ENCODE results near the gene ZNF530.

The ZNF530 gene

DNA sequence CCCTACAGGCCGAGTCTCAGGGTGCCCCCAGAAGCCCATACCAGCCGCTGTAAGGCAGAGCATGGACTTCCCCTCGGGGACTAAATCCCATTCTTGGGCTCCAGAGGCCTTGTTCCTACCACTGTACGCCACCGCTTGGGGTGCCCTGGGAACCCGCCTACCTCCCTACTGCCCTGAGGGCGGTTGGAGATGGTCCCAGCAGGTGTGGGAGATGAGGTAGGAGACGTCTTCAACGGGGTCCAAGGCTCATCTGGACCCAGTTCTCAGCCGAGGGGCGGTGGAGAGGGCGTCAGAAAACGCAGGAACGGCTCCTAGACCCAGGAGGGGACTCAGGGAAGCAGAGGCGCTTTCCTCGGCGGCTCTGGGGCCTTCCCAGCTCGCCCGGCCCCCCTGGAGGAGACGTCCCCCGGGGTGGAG lies 16.6 kb upstream of the ZNF530 start:
- no peak overlapping the region for H3K4me3 ChIP-seq (ENCODE audit: low read depth, low read length)
- TF ChIP-seq, protein P1, sequence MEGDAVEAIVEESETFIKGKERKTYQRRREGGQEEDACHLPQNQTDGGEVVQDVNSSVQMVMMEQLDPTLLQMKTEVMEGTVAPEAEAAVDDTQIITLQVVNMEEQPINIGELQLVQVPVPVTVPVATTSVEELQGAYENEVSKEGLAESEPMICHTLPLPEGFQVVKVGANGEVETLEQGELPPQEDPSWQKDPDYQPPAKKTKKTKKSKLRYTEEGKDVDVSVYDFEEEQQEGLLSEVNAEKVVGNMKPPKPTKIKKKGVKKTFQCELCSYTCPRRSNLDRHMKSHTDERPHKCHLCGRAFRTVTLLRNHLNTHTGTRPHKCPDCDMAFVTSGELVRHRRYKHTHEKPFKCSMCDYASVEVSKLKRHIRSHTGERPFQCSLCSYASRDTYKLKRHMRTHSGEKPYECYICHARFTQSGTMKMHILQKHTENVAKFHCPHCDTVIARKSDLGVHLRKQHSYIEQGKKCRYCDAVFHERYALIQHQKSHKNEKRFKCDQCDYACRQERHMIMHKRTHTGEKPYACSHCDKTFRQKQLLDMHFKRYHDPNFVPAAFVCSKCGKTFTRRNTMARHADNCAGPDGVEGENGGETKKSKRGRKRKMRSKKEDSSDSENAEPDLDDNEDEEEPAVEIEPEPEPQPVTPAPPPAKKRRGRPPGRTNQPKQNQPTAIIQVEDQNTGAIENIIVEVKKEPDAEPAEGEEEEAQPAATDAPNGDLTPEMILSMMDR (IDR thresholded peaks at IDR 0.05; ENCODE audit: borderline replicate concordance, insufficient read depth, low read depth, low read length), result no peak

DNA sequence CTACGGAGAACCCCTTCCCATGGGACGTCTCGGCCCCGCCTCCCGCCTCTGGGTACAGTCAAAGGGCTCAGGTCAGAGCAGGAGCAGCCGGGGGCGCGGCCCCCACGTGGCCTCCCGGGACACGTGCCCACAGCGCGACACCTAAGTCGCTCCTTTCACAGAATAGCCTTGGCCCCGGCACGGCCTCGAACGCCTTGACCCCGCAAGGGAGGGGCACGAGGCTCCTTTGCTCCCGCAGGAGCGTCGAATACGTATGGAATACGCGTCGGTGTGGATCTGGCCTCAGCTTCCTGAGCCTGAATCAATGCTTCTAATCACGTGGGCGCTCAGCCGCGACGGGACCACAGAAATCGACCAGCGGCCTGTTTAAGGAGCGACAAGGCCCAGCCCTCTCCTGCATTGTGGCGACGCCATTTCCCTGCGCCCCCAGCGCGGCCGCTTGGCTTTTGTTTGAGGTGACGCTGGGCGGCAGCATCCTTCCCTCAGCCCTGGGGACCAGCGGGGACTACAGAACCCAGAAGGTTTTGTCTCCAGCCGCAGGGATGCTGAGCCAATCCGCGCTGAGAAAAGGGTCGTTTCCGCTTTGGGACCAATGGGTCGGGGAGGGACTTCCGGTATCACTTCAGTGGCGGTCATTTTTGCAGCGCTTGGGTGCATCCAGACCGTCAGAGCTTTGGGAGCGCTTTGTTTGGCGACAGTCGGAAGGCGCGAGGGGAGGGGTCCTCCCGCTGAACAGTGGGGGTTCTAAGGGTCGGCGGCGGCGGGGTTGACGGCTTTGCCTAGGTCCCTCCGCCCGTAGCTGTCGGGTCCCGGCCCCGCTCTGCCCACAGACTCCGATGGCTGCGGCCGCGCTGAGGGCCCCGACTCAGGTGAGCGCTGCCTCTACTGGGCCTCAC lies 15.9 kb upstream of the ZNF530 start, which contains the start of gene ZIK1:
TSS of gene ZIK1 (plus strand) at position 625 of the 896 bp plus-strand sequence. CDS start at position 837, 212 bp downstream.
- peak within 1 kb of the TSS; percentile 87 for H3K4me3 ChIP-seq (ENCODE audit: low read depth, low read length)
- TF ChIP-seq, protein P1 (IDR thresholded peaks at IDR 0.05; ENCODE audit: borderline replicate concordance, insufficient read depth, low read depth, low read length), result 0 out of 2 replicates have a peak, but pooled peaks have one; percentile 14

DNA sequence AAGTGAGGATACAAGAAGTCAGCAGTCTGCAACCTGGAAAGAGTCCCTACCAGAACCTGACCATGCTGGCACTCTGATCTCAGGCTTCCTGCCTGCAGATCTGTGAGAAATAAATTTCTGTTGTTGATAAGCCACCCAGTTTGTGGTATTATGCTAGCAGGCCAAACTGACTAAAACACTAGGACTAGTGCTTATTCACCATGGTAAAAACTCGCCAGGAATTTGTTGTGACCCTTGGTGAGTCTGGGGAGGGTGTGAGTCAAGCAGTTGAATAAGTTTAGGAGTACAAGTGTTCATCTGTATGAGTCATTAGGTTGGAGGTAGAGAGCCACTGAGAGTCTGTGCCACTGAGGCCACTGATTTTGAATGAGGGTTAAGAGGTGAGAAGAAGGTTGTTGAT lies 12.2 kb upstream of the ZNF530 start:
- TF ChIP-seq, protein P1 (IDR thresholded peaks at IDR 0.05; ENCODE audit: borderline replicate concordance, insufficient read depth, low read depth, low read length), result no peak
- no peak overlapping the region for H3K4me3 ChIP-seq (ENCODE audit: low read depth, low read length)

DNA sequence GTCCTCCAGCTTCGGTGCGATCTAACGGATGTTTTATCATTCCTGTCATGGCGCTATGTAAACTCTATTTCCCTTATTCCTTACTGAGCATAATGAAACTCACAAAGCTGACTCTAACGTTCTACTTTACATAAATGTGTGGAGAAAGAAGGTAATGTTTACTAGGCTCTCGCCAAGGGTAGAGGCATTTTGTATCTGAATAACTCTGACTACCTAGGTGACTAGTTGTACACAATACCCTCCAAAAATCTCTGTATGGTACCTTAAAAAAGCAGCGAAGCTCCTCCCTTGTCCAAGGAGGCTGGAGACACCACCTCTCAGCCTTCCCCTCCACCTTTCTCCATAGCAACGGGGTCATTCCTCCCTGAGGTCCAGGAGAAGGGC lies 316 bp upstream of the ZNF530 start:
- TF ChIP-seq, protein P1 (IDR thresholded peaks at IDR 0.05; ENCODE audit: borderline replicate concordance, insufficient read depth, low read depth, low read length), result no peak
- H3K4me3 ChIP-seq (ENCODE audit: low read depth, low read length), result peak overlapping the region; percentile 95

DNA sequence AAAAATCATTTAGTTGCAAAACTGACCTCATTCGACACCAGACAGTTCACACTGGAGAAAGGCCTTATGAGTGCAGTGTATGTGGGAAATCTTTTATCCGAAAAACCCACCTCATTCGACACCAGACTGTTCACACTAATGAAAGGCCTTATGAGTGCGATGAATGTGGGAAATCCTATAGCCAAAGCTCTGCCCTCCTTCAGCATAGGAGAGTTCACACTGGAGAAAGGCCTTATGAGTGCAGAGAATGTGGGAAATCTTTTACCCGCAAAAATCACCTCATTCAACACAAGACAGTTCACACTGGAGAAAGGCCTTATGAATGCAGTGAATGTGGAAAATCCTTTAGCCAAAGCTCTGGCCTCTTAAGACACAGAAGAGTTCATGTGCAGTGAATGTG lies 7.2 kb downstream of the ZNF530 start:
- no peak overlapping the region for H3K4me3 ChIP-seq (ENCODE audit: low read depth, low read length)
- TF ChIP-seq, protein P1 (IDR thresholded peaks at IDR 0.05; ENCODE audit: borderline replicate concordance, insufficient read depth, low read depth, low read length), result no peak

DNA sequence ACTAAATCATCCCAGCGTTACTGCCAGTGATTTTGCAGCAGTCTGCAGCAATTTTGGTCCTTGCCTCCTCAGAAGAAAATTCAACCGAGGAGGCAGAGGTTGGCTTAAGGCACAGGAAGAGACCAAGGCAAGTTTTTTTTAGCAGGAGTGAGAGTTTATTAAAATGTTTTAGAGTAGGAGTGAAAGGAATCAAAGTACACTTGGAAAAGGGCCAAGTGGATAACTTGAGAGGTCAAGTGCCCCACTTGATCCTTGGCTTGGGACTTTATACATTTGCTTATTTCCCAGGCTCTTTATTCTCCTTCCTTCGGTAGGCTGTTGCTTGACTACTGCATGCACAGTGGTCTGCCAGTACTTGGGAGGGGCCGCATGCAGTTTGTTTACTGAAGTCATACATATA lies 11.4 kb downstream of the ZNF530 start:
- TF ChIP-seq, protein P1 (IDR thresholded peaks at IDR 0.05; ENCODE audit: borderline replicate concordance, insufficient read depth, low read depth, low read length), result no peak
- H3K4me3 ChIP-seq (ENCODE audit: low read depth, low read length), result no peak overlapping the region
